BJ (cell line): Measurements from ENCODE around the gene NPTN. TPM values are rescaled to one million over a fixed set of nuclear protein-coding genes. Genes with fewer than 3 reads are reported as not detected.
"Not testable (repeated sequence)": the region's sequence is repeated elsewhere in the genome, so short reads cannot be mapped to it uniquely, and the experiment has no call there.

Source experiments
- CTCF ChIA-PET: fragments of 350-600 bp; formaldehyde crosslinking; extraction: SDS; loops from one replicate; lab custom pipeline; 2021; ENCODE audit warnings: antibody characterized with exemption, inconsistent platforms; lab: Yijun Ruan, JAX
- POLR2A ChIA-PET: fragments of 300-600 bp; sonication (Branson Sonifier 250); formaldehyde crosslinking; extraction: SDS; loops from one replicate; lab custom pipeline; 2021; ENCODE audit warnings: antibody characterized with exemption; lab: Charles Lee
- DNase-seq: peaks from one replicate; pipeline ENCODE4 v3.0.0-alpha.2; 2011; ENCODE audit warnings: low read depth
- H3K27me3 ChIP-seq: 2 replicates; pipeline ENCODE4 v1.6.0; 2011; ENCODE audit warnings: low read length; ENCODE audit not compliant: control insufficient read depth, insufficient read depth
- H3K36me3 ChIP-seq: 2 replicates; pipeline ENCODE4 v1.5.1; 2011; ENCODE audit warnings: low read length; ENCODE audit not compliant: control insufficient read depth, insufficient read depth
- H3K4me3 ChIP-seq: 2 replicates; pipeline ENCODE4 v1.5.1; 2011; ENCODE audit warnings: low read depth, mild to moderate bottlenecking, control low read depth, low read length
- polyA plus RNA-seq: library from polyadenylated mRNA; depleted of rRNA; stranded (reverse); fragments of >200 nt; gene quantifications from 2 replicates; pipeline ENCODE4 v1.2.3, GENCODE V29; 2011
- TF ChIP-seq, protein P1 (sequence below): IDR thresholded peaks from 2 replicates; pipeline ENCODE4 v1.5.1; 2011; ENCODE audit warnings: low read depth, mild to moderate bottlenecking, control low read depth, inconsistent platforms, low read length, moderate library complexity; ENCODE audit not compliant: insufficient read depth

Gene NPTN
- polyA plus RNA-seq, 1 experiment: 406 TPM

DNA sequence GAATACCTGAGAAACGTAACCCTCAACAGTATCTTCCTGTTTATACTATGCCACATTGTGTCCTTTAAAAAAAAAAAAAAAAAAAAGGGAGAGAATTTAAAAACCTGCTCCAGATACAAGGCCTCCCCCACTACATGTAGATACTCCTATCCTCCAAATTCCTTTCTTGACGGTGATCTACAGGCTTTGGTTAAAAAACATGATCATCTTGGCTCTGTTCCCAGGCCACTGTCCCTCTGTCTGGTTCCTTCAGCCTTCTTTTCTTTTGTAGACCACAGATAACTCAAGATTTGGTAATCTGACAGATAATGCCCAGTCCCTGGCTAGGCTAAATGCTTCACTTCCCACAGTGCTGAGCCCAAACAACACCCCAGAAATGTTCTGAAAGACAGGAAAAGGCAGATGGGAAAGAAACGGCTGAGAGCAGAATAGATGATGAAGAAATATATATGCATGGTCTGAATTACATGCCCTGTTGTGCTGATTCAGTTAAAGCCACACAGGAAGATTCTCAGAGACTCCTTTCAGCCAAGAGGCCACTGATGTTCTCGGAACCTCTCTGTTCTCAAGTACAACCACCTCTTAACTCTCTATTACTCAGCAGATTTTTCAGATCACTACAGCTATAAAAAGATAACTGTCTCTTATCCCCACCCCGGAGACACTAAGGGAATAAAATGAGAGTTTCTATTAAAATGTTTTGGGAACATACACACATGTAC lies 48.3 kb downstream of the NPTN start:
- ChIA-PET CTCF (interaction anchor here (0.7 kb wide), 1 partner anchor 22 kb away, joined by 3 read pairs; no protein-coding TSS in a partner anchor), POLR2A (no interaction called here)
- no peak overlapping the region for H3K4me3 ChIP-seq
- H3K36me3 ChIP-seq: peaks cover 20% of the 10 kb centered on the region
- TF ChIP-seq, protein P1, sequence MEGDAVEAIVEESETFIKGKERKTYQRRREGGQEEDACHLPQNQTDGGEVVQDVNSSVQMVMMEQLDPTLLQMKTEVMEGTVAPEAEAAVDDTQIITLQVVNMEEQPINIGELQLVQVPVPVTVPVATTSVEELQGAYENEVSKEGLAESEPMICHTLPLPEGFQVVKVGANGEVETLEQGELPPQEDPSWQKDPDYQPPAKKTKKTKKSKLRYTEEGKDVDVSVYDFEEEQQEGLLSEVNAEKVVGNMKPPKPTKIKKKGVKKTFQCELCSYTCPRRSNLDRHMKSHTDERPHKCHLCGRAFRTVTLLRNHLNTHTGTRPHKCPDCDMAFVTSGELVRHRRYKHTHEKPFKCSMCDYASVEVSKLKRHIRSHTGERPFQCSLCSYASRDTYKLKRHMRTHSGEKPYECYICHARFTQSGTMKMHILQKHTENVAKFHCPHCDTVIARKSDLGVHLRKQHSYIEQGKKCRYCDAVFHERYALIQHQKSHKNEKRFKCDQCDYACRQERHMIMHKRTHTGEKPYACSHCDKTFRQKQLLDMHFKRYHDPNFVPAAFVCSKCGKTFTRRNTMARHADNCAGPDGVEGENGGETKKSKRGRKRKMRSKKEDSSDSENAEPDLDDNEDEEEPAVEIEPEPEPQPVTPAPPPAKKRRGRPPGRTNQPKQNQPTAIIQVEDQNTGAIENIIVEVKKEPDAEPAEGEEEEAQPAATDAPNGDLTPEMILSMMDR: no peak
- no peak for DNase-seq
- no peaks in the 10 kb centered on the region for H3K27me3 ChIP-seq

DNA sequence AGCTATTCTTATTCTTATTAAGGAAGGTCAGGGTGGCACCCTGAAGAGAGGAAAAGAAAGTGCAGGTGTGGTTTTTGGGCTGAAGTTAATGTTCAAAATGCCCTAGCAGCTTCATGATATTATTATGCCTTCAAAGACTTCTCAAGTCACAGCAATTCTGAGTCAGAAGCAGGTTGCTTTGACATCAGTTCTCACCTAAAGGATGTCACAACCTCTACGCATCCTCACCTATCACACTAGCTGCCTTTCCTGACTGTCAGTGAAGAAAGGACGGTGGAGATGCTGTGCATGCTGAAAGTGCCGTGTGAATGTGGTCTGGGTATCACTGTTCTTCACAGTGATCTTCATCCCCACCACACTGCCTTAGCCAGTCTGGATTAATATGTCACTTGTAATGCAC lies 49.6 kb downstream of the NPTN start:
- ChIA-PET POLR2A (no interaction called here), CTCF (interaction anchor here (0.9 to 1.5 kb wide), 2 partner anchors 19 to 53 kb away, joined by 3 to 5 read pairs; no protein-coding TSS in a partner anchor)

DNA sequence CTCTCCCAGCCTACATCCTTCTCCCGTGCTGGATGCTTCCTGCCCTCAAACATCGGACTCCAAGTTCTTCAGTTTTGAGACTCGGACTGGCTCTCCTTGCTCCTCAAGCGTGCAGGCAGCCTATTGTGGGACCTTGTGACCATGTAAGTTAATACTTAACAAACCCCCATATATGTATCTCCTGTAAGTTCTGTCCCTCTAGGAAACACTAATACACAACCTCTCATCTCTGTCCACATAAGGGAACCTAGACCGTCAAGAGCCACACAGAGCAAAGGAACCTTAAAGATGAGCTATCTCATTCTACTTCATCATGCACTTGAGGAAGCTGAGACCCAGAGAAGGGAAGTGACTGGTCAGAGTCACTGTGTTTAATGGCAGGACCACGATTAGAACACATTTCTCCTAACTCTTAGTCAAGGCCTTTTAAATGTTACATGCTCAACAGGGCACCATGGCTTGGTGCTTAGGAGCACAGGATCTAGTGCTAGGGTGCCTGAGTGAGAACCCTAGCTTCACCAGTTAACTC lies 50.3 kb downstream of the NPTN start:
- POLR2A ChIA-PET: no interaction called here
- H3K36me3 ChIP-seq: peaks cover 20% of the 10 kb centered on the region
- no peaks in the 10 kb centered on the region for H3K27me3 ChIP-seq
- no peak for DNase-seq
- H3K4me3 ChIP-seq: no peak overlapping the region
- CTCF ChIA-PET: interaction anchor here (0.9 to 1.5 kb wide), 2 partner anchors 20 to 54 kb away, joined by 3 to 5 read pairs; no protein-coding TSS in a partner anchor
- TF ChIP-seq, protein P1: no peak

More for the DNA sequence above, 49.6 kb downstream of the NPTN start:
- DNase-seq: no peak
- TF ChIP-seq, protein P1: no peak
- Histone ChIP-seq H3K36me3 (peaks cover 20% of the 10 kb centered on the region), H3K4me3 (no peak overlapping the region), H3K27me3 (no peaks in the 10 kb centered on the region)

DNA sequence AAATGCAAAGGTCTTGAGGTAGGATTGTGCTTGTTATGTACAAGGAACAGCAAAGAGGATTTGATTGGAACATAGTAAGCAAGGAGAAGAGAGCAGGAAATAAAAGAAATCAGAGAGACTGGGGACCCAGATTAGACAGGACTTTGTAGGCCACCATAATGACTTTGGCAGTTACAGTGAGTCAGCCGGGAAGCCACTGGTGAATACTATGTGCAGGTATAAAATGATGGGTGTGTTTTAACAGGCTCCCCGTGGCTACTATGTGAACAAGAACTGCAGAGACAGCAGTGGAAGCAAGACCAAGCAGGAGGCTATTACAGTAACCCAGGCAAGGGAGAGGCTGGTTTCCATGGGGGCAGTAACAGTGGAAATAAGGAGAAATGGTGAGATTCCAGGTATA lies 55.2 kb downstream of the NPTN start:
- Histone ChIP-seq H3K4me3 (no peak overlapping the region), H3K27me3 (no peaks in the 10 kb centered on the region), H3K36me3 (peaks cover 11% of the 10 kb centered on the region)
- POLR2A ChIA-PET: no interaction called here
- no peak for DNase-seq
- CTCF ChIA-PET: interaction anchor here (1.0 kb wide), 1 partner anchor 9 kb away, joined by 3 read pairs; no protein-coding TSS in a partner anchor
- TF ChIP-seq, protein P1: no peak

DNA sequence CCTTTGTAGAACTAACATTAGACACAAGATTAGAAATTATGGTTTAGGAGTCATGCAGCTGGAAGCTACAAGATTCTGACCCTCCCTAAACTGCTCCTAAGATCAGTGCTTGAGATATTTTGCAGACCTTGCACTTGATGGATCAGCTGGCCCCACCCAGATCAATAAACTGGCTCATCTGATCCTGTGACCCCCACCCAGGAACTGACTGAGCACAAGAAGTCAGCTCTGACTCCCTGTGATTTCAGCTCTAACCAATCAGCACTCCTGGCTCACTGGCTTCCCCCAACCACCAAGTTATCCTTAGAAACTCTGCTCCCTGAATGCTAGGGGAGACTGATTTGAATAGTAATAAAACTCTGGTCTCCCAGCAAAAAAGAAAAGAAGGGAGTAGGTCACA lies 55.6 kb downstream of the NPTN start:
- H3K4me3 ChIP-seq, POLR2A ChIA-PET, H3K36me3 ChIP-seq: not testable (repeated sequence)

More for the DNA sequence above, 55.6 kb downstream of the NPTN start:
- DNase-seq, CTCF ChIA-PET, H3K27me3 ChIP-seq: not testable (repeated sequence)
